HUES6 (cell line): ENCODE results near the gene BBC3.
A peak's percentile ranks its signal among the peaks of the same experiment; 100 is the strongest.

Source experiments
- H3K27ac ChIP-seq: 2 replicates; pipeline ENCODE4 v1.7.0; 2013; ENCODE audit warnings: low read depth, mild to moderate bottlenecking, low read length, inconsistent platforms
- H3K27me3 ChIP-seq: 2 replicates; pipeline ENCODE4 v1.6.1; 2013; ENCODE audit warnings: low read length; ENCODE audit not compliant: control insufficient read depth, insufficient read depth
- H3K36me3 ChIP-seq: 2 replicates; pipeline ENCODE4 v1.6.1; 2013; ENCODE audit warnings: low read length; ENCODE audit not compliant: control insufficient read depth, insufficient read depth
- H3K4me1 ChIP-seq: 2 replicates; pipeline ENCODE4 v1.6.1; 2013; ENCODE audit warnings: low read length; ENCODE audit not compliant: control insufficient read depth, insufficient read depth
- H3K4me3 ChIP-seq: 2 replicates; pipeline ENCODE4 v1.5.1; 2013; ENCODE audit warnings: low read depth, low read length
- H3K9ac ChIP-seq: one replicate; pipeline ENCODE4 v1.6.1; 2013; ENCODE audit warnings: mild to moderate bottlenecking, low read length
- H3K9me3 ChIP-seq: 2 replicates; pipeline ENCODE4 v1.6.1; 2013; ENCODE audit warnings: low read depth, low read length; ENCODE audit not compliant: control insufficient read depth, insufficient read depth

BBC3 gene

DNA sequence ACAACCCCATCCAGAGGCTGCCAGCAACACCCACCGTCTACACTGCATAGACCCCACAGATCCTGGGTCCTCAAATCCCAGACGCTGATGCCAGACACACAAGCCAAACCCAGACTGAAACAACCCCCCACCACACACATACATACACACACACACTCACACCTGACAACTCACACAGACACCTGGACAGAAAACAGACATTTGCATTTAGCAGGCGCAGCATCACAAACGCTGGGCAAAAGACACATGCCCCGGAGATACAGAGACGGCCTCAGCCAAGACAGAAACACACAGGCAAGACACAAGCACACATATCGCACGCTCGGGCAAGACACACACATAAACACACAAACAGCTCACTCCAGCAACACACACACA is 1.3 kb downstream of the BBC3 start:
- peak overlapping the region; percentile 86 for H3K4me3 ChIP-seq
- H3K4me1 ChIP-seq = peaks cover 42% of the 10 kb centered on the region
- no peaks in the 10 kb centered on the region; the same call in 1 of the 2 replicates for H3K27me3 ChIP-seq
- H3K36me3 ChIP-seq = 0 out of 2 replicates have a peak, but pooled peaks cover 5% of the 10 kb centered on the region
- no peak overlapping the region for H3K27ac ChIP-seq
- H3K9ac ChIP-seq = peak overlapping the region; percentile 82
- H3K9me3 ChIP-seq = no peaks in the 10 kb centered on the region

DNA sequence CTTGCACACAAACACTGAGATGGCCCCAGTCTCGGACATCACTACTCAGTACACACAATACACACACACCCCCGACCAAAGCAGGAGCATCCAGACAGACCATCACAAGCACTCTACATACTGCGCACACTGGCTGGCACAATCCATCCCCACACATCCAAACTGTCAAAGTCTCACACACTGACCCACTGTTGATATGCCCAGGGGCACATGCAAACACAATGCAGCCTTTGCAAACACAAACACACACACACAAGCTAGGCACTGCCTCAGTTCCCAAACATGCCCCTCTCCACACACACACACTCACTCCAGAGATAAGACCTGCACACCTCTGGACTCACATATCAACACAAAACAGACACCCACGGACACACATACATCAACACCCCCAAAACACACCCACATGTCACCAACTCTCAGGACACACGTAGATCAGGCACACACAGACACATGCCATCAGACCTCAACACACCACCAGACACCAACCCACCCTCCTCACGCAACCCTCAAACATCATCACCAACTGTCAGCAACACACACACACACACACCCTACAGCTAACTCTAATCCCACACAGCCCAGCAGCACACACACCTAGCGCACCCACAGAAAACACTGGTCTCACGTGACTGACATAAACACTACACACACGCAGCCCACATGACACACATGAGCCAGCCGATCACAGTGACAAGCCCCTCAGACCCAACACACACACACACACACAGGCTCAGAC is 1.9 kb downstream of the BBC3 start:
- H3K36me3 ChIP-seq = 0 out of 2 replicates have a peak, but pooled peaks cover 5% of the 10 kb centered on the region
- H3K9me3 ChIP-seq = no peaks in the 10 kb centered on the region
- H3K9ac ChIP-seq = peak overlapping the region; percentile 82
- H3K4me3 ChIP-seq = peak overlapping the region; percentile 86
- no peak overlapping the region for H3K27ac ChIP-seq
- peaks cover 42% of the 10 kb centered on the region for H3K4me1 ChIP-seq
- H3K27me3 ChIP-seq = no peaks in the 10 kb centered on the region; the same call in 1 of the 2 replicates

DNA sequence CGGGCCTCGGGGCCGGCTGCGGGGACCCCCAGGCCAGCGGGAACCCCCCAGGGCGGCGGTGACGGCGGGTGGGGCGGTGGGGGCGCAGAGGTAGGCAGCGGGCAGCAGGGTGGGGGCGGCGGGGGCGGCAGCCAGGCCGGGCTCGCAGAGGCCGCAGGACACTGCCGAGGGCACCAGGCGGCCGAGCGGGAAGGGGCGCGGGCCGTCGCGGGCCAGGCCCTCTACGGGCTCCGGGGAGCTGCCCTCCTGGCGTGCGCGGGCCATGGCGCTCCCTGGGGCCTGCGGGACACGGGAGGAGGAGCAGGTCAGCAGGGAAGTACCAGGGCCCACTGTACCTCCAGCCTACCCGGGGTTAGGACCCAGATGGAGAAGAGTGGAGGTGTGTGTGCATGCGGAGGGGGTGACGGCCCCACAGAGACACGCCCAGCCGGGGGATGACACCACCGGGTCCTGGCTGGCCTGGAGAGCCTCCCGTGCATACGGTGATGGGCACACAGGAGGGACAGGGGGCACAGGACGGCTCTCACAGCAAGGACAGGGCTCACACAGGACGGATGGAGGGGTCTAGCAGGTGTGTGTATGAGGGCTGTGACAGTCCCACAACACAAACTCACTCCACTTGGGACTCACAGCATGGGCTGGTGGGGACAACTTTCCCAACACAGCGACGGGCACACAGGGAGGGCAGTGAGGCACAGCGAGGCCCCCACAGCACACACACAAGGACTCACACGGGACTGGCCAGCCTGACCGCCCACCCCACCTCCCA is 2.6 kb downstream of the BBC3 start:
- peak overlapping the region; percentile 86 for H3K4me3 ChIP-seq
- H3K27ac ChIP-seq = peak overlapping the region; percentile 90; the same call in 1 of the 2 replicates
- H3K36me3 ChIP-seq = peaks cover 9% of the 10 kb centered on the region
- H3K4me1 ChIP-seq = peaks cover 42% of the 10 kb centered on the region
- H3K9me3 ChIP-seq = no peaks in the 10 kb centered on the region
- peak overlapping the region; percentile 82 for H3K9ac ChIP-seq
- no peaks in the 10 kb centered on the region; the same call in 1 of the 2 replicates for H3K27me3 ChIP-seq

DNA sequence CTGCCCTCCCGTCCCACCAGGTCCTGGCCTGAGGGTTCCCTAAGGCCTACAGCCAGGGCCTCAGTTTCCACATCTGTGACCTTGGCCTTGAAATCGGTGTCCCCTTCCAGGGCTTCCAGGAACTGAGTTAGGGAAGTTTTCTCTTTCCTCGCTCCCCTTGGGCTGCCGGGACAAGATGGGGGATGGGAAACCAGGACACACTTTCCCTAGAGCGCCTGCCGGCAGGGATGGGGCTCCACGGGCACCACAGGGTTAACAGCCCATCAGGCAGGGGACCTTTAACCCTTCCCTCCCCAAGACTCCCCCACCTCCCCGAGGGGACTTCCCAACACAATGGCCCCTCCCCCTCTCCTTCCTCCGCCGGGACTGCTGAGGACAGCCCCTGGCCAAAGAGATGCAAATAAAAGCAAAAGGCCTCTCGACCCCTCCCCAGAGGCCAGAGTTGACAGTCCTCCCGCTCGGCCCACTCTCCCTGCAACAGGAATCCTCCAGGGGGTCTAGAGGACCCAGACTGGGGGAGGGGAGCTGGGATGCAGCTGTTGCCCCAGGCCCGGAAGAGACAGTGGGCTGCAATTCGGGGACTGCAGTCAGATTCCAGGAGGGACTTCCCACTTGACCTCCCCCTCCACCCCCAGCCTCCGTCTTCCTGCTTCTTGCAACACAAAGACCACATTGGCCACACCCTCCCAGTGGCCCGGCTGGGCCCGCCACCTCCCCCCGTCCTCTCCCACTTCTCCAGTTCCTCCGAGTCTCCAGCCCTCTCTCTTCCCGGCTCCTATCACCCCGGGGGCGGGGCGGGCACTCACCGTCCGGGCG is 3.4 kb downstream of the BBC3 start:
- H3K27ac ChIP-seq = peak overlapping the region; percentile 90
- peak overlapping the region; percentile 81 for H3K9ac ChIP-seq
- H3K36me3 ChIP-seq = peaks cover 9% of the 10 kb centered on the region
- peaks cover 41% of the 10 kb centered on the region for H3K4me1 ChIP-seq
- peak overlapping the region; percentile 86 for H3K4me3 ChIP-seq
- H3K27me3 ChIP-seq = no peaks in the 10 kb centered on the region; the same call in 1 of the 2 replicates
- no peaks in the 10 kb centered on the region for H3K9me3 ChIP-seq

DNA sequence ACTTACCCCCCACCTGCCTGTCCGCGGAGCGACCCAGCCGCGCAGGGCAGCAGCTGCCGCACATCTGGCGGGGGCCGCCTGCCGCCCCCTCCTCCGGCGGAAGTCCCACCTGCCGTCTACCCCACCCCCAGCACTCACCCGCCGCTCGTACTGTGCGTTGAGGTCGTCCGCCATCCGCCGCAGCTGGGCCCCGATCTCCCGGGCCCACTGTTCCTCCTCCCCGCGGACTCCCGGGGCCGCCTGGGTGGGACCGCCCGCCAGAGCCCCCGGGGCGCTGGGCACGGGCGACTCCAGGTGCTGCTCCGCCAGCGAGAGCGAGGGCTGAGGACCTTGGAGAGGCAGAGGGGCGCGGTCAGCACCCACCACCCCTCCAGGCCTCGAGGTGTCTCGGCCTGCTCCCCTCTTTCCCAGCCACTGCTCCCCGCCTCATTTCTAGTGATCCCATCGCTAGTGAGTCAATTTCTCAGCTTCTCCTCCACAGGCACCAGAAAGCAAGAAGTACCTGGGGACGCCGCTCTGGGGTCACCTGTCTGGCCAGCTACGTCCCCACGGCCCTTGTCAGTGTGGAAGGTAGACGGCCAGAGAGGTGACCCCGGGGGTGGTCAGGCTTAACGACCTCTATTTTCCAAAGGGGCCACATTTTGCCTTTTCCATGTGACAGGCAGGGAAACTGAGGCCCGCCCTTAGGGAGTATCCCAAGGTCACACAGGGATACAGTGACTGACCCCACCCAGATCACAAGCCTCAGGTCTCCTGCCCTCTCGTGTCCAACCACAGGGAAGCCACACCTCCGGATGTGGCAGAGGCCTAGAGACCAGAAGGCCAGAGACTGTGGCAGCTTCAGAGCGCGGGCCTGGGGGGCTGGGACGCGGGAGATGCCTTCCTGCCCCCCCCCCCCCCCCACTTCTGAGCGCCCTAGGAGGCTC is 4.3 kb downstream of the BBC3 start:
- Histone ChIP-seq H3K4me3 (peak overlapping the region; percentile 86), H3K27me3 (no peaks in the 10 kb centered on the region; the same call in 1 of the 2 replicates), H3K9ac (peak overlapping the region; percentile 81), H3K27ac (peak overlapping the region; percentile 90), H3K36me3 (peaks cover 17% of the 10 kb centered on the region), H3K4me1 (peaks cover 34% of the 10 kb centered on the region), H3K9me3 (no peaks in the 10 kb centered on the region)

DNA sequence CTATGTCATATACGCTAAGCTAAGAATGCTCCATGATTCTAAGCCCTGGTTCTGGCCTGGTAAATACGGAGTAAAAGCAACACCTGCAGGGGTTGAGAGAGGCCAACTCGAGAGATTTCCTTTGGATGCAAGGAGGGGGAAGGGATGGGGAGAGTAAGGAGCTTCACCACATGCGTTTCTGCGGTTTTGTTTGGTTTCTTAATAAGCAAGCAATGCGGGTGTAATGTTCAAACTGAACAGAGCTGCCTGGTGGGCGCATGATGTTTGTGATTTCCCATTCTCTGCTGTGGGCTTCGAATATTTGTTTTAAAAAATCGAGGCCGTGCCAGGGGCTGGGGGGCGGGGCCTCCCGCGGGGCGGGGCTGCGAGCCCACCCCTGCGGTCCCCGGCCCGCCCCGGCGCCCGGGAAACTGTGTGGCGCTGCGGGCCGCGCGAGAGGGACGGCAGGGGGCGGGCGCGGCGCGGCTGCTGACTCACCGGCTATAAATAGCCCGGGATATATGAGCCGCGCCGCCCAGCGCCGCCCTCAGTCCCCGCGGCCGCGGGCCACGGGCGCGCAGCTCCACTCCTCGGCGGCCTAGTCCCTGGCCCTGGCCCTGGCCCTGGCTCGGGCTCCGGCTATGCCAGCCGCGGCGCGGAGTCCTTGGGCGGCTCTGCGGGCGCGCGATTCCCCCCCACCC is 5.1 kb downstream of the BBC3 start:
- Histone ChIP-seq H3K36me3 (peaks cover 25% of the 10 kb centered on the region), H3K4me1 (peaks cover 30% of the 10 kb centered on the region), H3K27ac (peak overlapping the region; percentile 90; the same call in 1 of the 2 replicates), H3K9ac (peak overlapping the region; percentile 81), H3K4me3 (peak overlapping the region; percentile 86), H3K27me3 (no peaks in the 10 kb centered on the region; the same call in 1 of the 2 replicates), H3K9me3 (no peaks in the 10 kb centered on the region)

DNA sequence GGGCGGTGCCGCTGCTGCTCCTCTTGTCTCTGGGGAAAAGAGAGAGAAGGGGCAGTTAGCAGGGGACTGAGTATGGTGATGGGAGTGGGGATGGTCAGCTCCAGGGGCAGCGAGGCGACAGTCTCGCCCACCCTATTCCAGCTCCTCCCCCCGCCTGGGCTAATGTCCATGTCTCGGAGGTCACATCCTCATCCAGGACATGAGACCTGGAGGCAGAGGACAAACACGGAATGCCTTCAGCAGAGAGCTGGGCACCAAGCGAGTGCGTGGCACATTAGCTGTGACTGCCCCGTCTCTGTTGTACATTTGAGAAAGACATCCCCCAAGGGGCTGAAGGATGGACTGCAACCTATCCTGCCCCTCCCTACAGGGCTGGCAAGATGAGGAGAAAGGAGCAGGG is 9.1 kb downstream of the BBC3 start:
- no peak overlapping the region for H3K9ac ChIP-seq
- peaks cover 35% of the 10 kb centered on the region for H3K36me3 ChIP-seq
- H3K4me3 ChIP-seq = no peak overlapping the region
- no peaks in the 10 kb centered on the region for H3K9me3 ChIP-seq
- H3K27me3 ChIP-seq = no peaks in the 10 kb centered on the region
- H3K27ac ChIP-seq = no peak overlapping the region
- peaks cover 12% of the 10 kb centered on the region for H3K4me1 ChIP-seq

DNA sequence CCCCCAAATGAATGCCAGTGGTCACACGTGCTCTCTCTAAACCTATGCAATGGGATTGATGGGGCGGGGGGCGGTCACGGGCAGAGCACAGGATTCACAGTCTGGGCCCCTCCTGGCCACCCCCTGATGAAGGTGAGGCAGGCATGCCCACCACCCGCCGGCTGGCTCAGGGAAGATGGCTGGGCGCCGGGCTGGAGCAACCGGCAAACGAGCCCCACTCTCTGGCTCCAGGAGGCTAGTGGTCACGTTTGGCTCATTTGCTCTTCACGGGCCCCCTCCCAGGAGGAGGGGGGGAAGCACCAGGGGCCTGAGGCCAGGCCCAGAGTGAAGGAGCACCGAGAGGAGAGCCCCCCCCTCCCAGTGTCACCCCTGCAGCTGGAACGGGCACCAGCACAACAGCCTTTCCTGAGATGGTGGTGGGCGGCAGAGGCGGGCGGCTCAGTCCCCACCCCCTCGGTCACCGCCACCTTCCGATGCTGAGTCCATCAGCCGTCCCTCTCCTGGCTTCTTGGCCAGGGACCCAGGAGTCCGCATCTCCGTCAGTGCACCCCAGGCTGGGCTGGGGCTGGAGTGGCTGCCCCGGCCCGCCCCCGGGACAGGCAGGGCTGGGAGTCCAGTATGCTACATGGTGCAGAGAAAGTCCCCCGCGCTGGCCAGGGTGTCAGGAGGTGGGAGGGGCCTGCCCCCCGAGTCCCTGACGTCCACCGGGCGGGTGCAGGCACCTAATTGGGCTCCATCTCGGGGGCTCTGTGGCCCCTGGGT is 9.7 kb downstream of the BBC3 start:
- Histone ChIP-seq H3K4me3 (no peak overlapping the region), H3K9me3 (no peaks in the 10 kb centered on the region), H3K27me3 (no peaks in the 10 kb centered on the region), H3K9ac (no peak overlapping the region), H3K27ac (no peak overlapping the region), H3K4me1 (peaks cover 8% of the 10 kb centered on the region; the same call in 1 of the 2 replicates), H3K36me3 (peaks cover 35% of the 10 kb centered on the region)

DNA sequence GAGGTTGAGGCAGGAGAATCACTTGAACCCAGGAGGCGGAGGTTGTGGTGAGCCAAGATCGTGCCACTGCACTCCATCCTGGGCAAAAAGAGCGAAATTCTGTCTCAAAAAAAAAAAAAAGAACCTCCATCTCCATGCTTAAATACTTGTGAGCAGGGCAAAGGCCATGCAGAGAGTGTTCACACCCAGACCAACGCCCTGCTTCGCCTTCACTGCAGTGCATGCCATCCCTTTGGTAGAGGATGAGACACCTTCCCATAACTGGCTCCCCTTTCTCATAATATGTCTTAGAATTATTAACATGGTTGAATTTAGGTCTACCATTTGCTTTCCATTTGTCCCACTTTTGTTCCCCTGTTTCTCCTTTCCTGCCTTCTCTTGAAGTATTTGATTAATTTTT is 15.4 kb downstream of the BBC3 start:
- H3K27me3 ChIP-seq = no peaks in the 10 kb centered on the region
- peaks cover 22% of the 10 kb centered on the region for H3K36me3 ChIP-seq
- peaks cover under 1% of the 10 kb centered on the region for H3K4me1 ChIP-seq
- H3K4me3 ChIP-seq = no peak overlapping the region
- no peaks in the 10 kb centered on the region for H3K9me3 ChIP-seq
- no peak overlapping the region for H3K9ac ChIP-seq
- H3K27ac ChIP-seq = no peak overlapping the region
